Natural killer cell (primary cell): ENCODE data around the gene BBX. TPM values are rescaled to one million over a fixed set of nuclear protein-coding genes. Genes with fewer than 3 reads are reported as not detected.

Source experiments
- ATAC-seq, 3 donors: fragments of 150-1000 bp in 2 of 3; fragments of 200-7000 bp in 1 of 3; cut with Tn5 transposase; 1 replicate in 1 of 3; 2 replicates in 2 of 3; pipeline ENCODE4 v1.10.0; 2021; ENCODE audit warnings: mild to moderate bottlenecking in 2 of 3, moderate library complexity in 2 of 3
- DNase-seq, 2 donors: peaks; one replicate each; pipeline versions ENCODE4 v3.0.0 to v3.0.0-alpha.2; 2013 to 2021; ENCODE audit warnings: mixed read lengths in 1 of 2
- H3K27ac ChIP-seq: one replicate; pipeline ENCODE4 v1.5.1; 2013; ENCODE audit warnings: mild to moderate bottlenecking, low read length
- H3K27me3 ChIP-seq: one replicate; pipeline ENCODE4 v1.6.1; 2013; ENCODE audit warnings: low read length; ENCODE audit not compliant: control insufficient read depth, insufficient read depth
- H3K36me3 ChIP-seq: one replicate; pipeline ENCODE4 v1.6.1; 2013; ENCODE audit warnings: low read length; ENCODE audit not compliant: control insufficient read depth, insufficient read depth
- H3K4me1 ChIP-seq: one replicate; pipeline ENCODE4 v1.6.1; 2013; ENCODE audit warnings: low read length; ENCODE audit not compliant: control insufficient read depth, insufficient read depth
- H3K4me3 ChIP-seq: one replicate; pipeline ENCODE4 v1.5.1; 2013; ENCODE audit warnings: low read length
- H3K9me3 ChIP-seq: one replicate; pipeline ENCODE4 v1.6.1; 2013; ENCODE audit warnings: low read length; ENCODE audit not compliant: control insufficient read depth, insufficient read depth
- H3K27ac Mint-ChIP-seq, 2 donors: one replicate each; pipeline ENCODE4 v1.8.0; 2022; ENCODE audit warnings: mild to moderate bottlenecking in 2 of 2, mixed read lengths in 2 of 2, moderate library complexity in 1 of 2
- H3K27me3 Mint-ChIP-seq, 2 donors: one replicate each; pipeline ENCODE4 v1.8.0; 2022; ENCODE audit warnings: low read depth in 2 of 2, mixed read lengths in 2 of 2
- H3K36me3 Mint-ChIP-seq: one replicate; pipeline ENCODE4 v1.8.0; 2022; ENCODE audit warnings: mixed read lengths
- H3K4me1 Mint-ChIP-seq, 2 donors: one replicate each; pipeline ENCODE4 v1.8.0; 2022; ENCODE audit warnings: mixed read lengths in 2 of 2
- H3K4me3 Mint-ChIP-seq: one replicate; pipeline ENCODE4 v1.8.0; 2022; ENCODE audit warnings: mild to moderate bottlenecking, moderate library complexity, mixed read lengths
- H3K9me3 Mint-ChIP-seq, 2 donors: one replicate each; pipeline ENCODE4 v1.8.0; 2022; ENCODE audit warnings: mixed read lengths in 2 of 2
- WGBS: methylation state at CpG from one replicate; pipeline ENCODE4 v1.1.7; 2013; ENCODE audit warnings: missing lambda C conversion rate; ENCODE audit not compliant: insufficient coverage; 5-methylcytosine and 5-hydroxymethylcytosine counted together
- intact Hi-C: fragments of 100-400 bp; cut with micrococcal nuclease; formaldehyde crosslinking; loops from one replicate; pipeline ENCODE4 v1.14.2; 2022
- total RNA-seq, 4 donors: library from RNA; stranded (reverse); fragments of 120-200 nt in 1 of 4; gene quantifications; one replicate each; pipeline versions ENCODE4 v1.2.3 to v1.2.4, GENCODE V29; 2013 to 2022
- TF ChIP-seq, protein P1 (sequence below): fragments of 200-600 bp; IDR thresholded peaks from one replicate; pipeline ENCODE4 v1.8.0; 2022; ENCODE audit warnings: antibody characterized with exemption

BBX gene
- total RNA-seq, 3 donors from 2014 or later (not counting 1 experiment from before 2014, with no cell fraction given), result 80.0 to 87.1 (median 83.4) TPM

DNA sequence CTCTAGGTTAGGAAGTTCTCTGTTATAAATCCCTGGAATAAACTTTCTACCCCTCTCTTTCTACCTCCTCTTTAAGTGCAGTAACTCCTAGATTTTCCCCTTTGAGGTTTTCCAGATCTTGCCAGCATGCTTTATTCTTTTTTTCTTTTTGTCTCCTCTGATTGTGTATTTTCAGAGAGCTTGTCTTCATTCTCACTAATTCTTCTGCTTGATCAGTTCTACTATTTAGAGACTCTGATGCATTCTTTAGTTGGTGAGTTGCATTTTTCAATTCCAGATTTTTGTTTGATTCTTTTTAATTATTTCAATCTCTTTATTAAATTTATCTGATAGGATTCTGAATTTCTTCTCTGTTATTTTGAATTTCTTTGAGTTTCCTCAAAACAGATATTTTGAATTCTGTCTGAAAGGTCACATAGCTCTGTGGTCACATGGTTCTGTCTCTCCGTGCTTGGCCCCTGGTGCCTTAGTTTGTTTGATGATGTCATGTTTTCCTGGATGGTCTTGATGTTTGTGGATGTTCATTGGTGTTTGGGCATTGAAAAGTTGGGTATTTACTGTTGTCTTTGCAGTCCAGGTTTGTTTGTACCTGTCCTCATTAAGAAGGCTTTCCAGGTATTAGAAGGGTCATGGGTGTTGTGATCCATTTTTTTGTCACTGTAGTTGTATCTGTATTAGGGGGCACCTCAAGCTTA lies 89.2 kb downstream of the BBX start:
- Histone ChIP-seq H3K36me3 (no peaks in the 10 kb centered on the region), H3K9me3 (peaks cover 8% of the 10 kb centered on the region), H3K27ac (no peak overlapping the region), H3K27me3 (no peaks in the 10 kb centered on the region), H3K4me1 (no peaks in the 10 kb centered on the region), H3K4me3 (no peak overlapping the region)
- H3K4me3 Mint-ChIP-seq, result no peak overlapping the region
- TF ChIP-seq, protein P1, sequence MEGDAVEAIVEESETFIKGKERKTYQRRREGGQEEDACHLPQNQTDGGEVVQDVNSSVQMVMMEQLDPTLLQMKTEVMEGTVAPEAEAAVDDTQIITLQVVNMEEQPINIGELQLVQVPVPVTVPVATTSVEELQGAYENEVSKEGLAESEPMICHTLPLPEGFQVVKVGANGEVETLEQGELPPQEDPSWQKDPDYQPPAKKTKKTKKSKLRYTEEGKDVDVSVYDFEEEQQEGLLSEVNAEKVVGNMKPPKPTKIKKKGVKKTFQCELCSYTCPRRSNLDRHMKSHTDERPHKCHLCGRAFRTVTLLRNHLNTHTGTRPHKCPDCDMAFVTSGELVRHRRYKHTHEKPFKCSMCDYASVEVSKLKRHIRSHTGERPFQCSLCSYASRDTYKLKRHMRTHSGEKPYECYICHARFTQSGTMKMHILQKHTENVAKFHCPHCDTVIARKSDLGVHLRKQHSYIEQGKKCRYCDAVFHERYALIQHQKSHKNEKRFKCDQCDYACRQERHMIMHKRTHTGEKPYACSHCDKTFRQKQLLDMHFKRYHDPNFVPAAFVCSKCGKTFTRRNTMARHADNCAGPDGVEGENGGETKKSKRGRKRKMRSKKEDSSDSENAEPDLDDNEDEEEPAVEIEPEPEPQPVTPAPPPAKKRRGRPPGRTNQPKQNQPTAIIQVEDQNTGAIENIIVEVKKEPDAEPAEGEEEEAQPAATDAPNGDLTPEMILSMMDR, result no peak
- no peak overlapping the region for H3K27ac Mint-ChIP-seq
- 100% methylated on average over 1 of the region's 1 CpG for WGBS
- ATAC-seq (no peak), DNase-seq (no peak)
- no peaks in the 10 kb centered on the region for H3K27me3 Mint-ChIP-seq
- H3K36me3 Mint-ChIP-seq, result peaks cover 35% of the 10 kb centered on the region
- intact Hi-C loops, result no loop called here
- peaks cover 26 to 46% of the 10 kb centered on the region in 2 donors for H3K4me1 Mint-ChIP-seq
- peaks cover 7 to 17% of the 10 kb centered on the region in 2 donors for H3K9me3 Mint-ChIP-seq

DNA sequence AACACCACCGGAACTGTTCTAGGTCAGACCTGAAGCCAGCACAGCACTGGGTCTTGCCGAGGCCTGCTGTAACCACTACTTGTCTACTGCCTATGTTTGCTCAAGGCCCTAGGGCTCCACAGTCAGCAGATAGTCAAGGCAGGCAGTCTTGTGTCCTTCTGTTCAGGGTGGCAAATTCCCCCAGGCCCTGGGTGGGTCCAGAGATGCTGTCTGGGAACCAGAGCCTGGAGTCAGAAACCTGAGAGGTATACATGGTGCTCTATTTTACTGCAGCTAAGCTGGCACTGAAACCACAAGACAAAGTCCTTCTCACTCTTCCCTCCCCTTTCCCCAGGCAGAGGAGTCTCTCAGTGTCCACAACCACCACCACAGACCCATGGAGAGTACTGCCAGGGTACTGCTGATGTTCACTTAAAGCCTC lies 89.9 kb downstream of the BBX start:
- WGBS, result 74% methylated on average over 2 of the region's 2 CpGs
- Histone ChIP-seq H3K27me3 (no peaks in the 10 kb centered on the region), H3K4me1 (no peaks in the 10 kb centered on the region), H3K36me3 (no peaks in the 10 kb centered on the region), H3K27ac (no peak overlapping the region), H3K9me3 (peaks cover 8% of the 10 kb centered on the region), H3K4me3 (no peak overlapping the region)
- Mint-ChIP-seq H3K36me3 (peaks cover 35% of the 10 kb centered on the region), H3K9me3 (peaks cover 7 to 17% of the 10 kb centered on the region in 2 donors), H3K27me3 (no peaks in the 10 kb centered on the region), H3K4me3 (no peak overlapping the region), H3K4me1 (peaks cover 26 to 49% of the 10 kb centered on the region in 2 donors), H3K27ac (no peak overlapping the region)
- intact Hi-C loops, result no loop called here
- DNase-seq, result no peak
- TF ChIP-seq, protein P1, result no peak
- peak in 1 of 3 donors; percentile 48 for ATAC-seq

DNA sequence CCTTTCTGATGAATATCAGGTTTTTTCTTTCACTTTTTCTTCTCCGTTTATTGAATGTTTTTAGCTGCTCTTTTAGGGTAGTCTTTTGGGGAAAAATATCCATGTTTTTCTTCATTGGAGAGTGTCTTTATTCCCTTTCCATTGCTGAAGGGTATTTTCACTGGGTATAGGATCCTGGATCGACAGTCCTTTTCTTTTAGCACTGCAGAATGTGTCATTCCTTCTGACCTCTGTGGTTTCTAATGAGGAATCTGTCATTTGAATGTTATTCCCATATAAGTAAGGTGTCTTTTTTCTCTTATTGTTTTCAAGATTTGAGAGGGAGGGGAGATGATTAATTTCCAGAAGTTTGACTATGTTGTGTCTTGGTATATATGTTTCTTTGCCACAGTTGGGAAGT lies 96.8 kb downstream of the BBX start:
- Mint-ChIP-seq H3K36me3 (no peaks in the 10 kb centered on the region), H3K27me3 (no peaks in the 10 kb centered on the region), H3K4me3 (no peak overlapping the region), H3K9me3 (no peaks in the 10 kb centered on the region), H3K4me1 (peaks cover 51 to 66% of the 10 kb centered on the region in 2 donors), H3K27ac (no peak overlapping the region)
- intact Hi-C loops, result no loop called here
- TF ChIP-seq, protein P1, result no peak
- Histone ChIP-seq H3K9me3 (no peaks in the 10 kb centered on the region), H3K27ac (no peak overlapping the region), H3K36me3 (no peaks in the 10 kb centered on the region), H3K4me1 (no peaks in the 10 kb centered on the region), H3K27me3 (no peaks in the 10 kb centered on the region), H3K4me3 (no peak overlapping the region)
- WGBS, result 96% methylated on average over 2 of the region's 2 CpGs
- ATAC-seq (no peak), DNase-seq (no peak)

GRCh38 chr3:107620534-107620933 lies 97.8 kb downstream of the BBX start:
- no peak overlapping the region for H3K4me3 Mint-ChIP-seq
- no peak for DNase-seq
- no peaks in the 10 kb centered on the region for H3K27me3 ChIP-seq
- TF ChIP-seq, protein P1, result no peak
- no peak overlapping the region for H3K27ac ChIP-seq
- no peaks in the 10 kb centered on the region for H3K9me3 ChIP-seq
- H3K9me3 Mint-ChIP-seq, result no peaks in the 10 kb centered on the region
- H3K36me3 Mint-ChIP-seq, result no peaks in the 10 kb centered on the region
- no peaks in the 10 kb centered on the region for H3K27me3 Mint-ChIP-seq
- no peak for ATAC-seq
- H3K4me1 Mint-ChIP-seq, result peaks cover 45 to 66% of the 10 kb centered on the region in 2 donors
- WGBS, result 100% methylated on average over 3 of the region's 3 CpGs
- H3K36me3 ChIP-seq, result no peaks in the 10 kb centered on the region
- intact Hi-C loops, result no loop called here
- no peak overlapping the region for H3K27ac Mint-ChIP-seq
- H3K4me3 ChIP-seq, result no peak overlapping the region
- no peaks in the 10 kb centered on the region for H3K4me1 ChIP-seq
